IMR-90 (cell line): ENCODE data around the gene TSEN34.

Experiments used
- BHLHE40 ChIP-seq: fragments of 150-350 bp; IDR thresholded peaks from 2 replicates; pipeline ENCODE4 v1.6.1; 2016; ENCODE audit warnings: mild to moderate bottlenecking, low read depth, low read length
- CEBPB ChIP-seq: IDR thresholded peaks from 2 replicates; pipeline ENCODE4 v1.6.1; 2012; ENCODE audit warnings: low read depth, low read length, improper control_type of control experiment
- CHD1 ChIP-seq: IDR thresholded peaks from 2 replicates; pipeline ENCODE4 v1.6.1; 2012; ENCODE audit warnings: low read depth, low read length, improper control_type of control experiment
- FOS ChIP-seq: fragments of 150-350 bp; IDR thresholded peaks from 2 replicates; pipeline ENCODE4 v1.6.1; 2016; ENCODE audit warnings: low read depth, low read length
- MAFK ChIP-seq: IDR thresholded peaks from 2 replicates; pipeline ENCODE4 v1.6.1; 2012; ENCODE audit warnings: low read depth, low read length, improper control_type of control experiment
- MAZ ChIP-seq: IDR thresholded peaks from 2 replicates; pipeline ENCODE4 v1.6.1; 2012; ENCODE audit warnings: low read depth, mild to moderate bottlenecking, low read length, improper control_type of control experiment, moderate library complexity, borderline replicate concordance
- MXI1 ChIP-seq: IDR thresholded peaks from 2 replicates; pipeline ENCODE4 v1.6.1; 2012; ENCODE audit warnings: low read depth, mild to moderate bottlenecking, low read length, moderate library complexity, borderline replicate concordance
- POLR2A ChIP-seq: IDR thresholded peaks from 2 replicates; pipeline ENCODE4 v1.6.1; 2012; ENCODE audit warnings: mild to moderate bottlenecking, low read depth, low read length
- RAD21 ChIP-seq: IDR thresholded peaks from 2 replicates; pipeline ENCODE4 v1.6.1; 2012; ENCODE audit warnings: low read length, improper control_type of control experiment
- RCOR1 ChIP-seq: IDR thresholded peaks from 2 replicates; pipeline ENCODE4 v1.6.1; 2012; ENCODE audit warnings: mild to moderate bottlenecking, low read length, improper control_type of control experiment; ENCODE audit not compliant: insufficient replicate concordance
- RFX5 ChIP-seq: IDR thresholded peaks from 2 replicates; pipeline ENCODE4 v1.8.0; 2012; ENCODE audit warnings: low read depth, mild to moderate bottlenecking, low read length, moderate library complexity
- SMC3 ChIP-seq: fragments of 150-350 bp; IDR thresholded peaks from 2 replicates; pipeline ENCODE4 v1.6.1; 2016; ENCODE audit warnings: low read depth, mild to moderate bottlenecking, antibody characterized with exemption, low read length, moderate library complexity
- TF ChIP-seq, protein P1 (sequence below): conservative IDR thresholded peaks from 2 replicates; pipeline ENCODE4 v1.5.1; 2012; ENCODE audit warnings: mild to moderate bottlenecking, low read depth, low read length, improper control_type of control experiment
- TF ChIP-seq, protein P2 (sequence below): fragments of 150-350 bp; IDR thresholded peaks from 2 replicates; pipeline ENCODE4 v1.6.1; 2016; ENCODE audit warnings: low read depth, mild to moderate bottlenecking, low read length, moderate library complexity, borderline replicate concordance

DNA sequence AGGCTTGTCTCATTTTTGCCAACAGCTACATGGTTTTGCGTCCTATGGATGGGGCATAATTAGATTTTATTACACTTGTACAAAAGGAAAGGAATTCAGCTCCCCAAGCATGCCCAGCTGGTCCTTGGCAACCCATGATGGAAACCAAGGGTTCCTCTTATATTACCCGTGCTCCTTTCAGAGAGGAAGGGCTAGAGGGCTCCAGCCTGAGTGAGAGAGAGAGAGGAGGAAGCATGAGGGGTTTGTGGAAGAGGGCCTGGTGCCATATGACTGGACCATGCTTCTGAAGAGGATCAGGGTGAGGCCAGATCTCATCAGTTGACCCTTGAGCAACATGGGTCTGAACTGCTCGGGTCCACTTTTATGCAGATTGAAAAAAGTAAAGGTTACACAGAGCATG lies 6.0 kb downstream of the TSEN34 start:
- no peak for TF ChIP-seq POLR2A
- TF ChIP-seq, protein P1, sequence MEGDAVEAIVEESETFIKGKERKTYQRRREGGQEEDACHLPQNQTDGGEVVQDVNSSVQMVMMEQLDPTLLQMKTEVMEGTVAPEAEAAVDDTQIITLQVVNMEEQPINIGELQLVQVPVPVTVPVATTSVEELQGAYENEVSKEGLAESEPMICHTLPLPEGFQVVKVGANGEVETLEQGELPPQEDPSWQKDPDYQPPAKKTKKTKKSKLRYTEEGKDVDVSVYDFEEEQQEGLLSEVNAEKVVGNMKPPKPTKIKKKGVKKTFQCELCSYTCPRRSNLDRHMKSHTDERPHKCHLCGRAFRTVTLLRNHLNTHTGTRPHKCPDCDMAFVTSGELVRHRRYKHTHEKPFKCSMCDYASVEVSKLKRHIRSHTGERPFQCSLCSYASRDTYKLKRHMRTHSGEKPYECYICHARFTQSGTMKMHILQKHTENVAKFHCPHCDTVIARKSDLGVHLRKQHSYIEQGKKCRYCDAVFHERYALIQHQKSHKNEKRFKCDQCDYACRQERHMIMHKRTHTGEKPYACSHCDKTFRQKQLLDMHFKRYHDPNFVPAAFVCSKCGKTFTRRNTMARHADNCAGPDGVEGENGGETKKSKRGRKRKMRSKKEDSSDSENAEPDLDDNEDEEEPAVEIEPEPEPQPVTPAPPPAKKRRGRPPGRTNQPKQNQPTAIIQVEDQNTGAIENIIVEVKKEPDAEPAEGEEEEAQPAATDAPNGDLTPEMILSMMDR: no peak
- TF ChIP-seq RFX5: no peak
- TF ChIP-seq RAD21: no peak
- TF ChIP-seq RCOR1: no peak
- no peak for TF ChIP-seq CHD1
- TF ChIP-seq MAFK: no peak
- no peak for TF ChIP-seq MAZ
- TF ChIP-seq BHLHE40: no peak
- no peak for TF ChIP-seq CEBPB
- no peak for TF ChIP-seq FOS
- no peak for TF ChIP-seq SMC3
- TF ChIP-seq, protein P2, sequence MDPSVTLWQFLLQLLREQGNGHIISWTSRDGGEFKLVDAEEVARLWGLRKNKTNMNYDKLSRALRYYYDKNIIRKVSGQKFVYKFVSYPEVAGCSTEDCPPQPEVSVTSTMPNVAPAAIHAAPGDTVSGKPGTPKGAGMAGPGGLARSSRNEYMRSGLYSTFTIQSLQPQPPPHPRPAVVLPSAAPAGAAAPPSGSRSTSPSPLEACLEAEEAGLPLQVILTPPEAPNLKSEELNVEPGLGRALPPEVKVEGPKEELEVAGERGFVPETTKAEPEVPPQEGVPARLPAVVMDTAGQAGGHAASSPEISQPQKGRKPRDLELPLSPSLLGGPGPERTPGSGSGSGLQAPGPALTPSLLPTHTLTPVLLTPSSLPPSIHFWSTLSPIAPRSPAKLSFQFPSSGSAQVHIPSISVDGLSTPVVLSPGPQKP: no peak
- no peak for TF ChIP-seq MXI1
